HepG2 (cell line): Measurements from ENCODE around the gene FBXL13. TPM values are rescaled to one million over a fixed set of nuclear protein-coding genes. Genes with fewer than 3 reads are reported as not detected.
A peak's percentile ranks its signal among the peaks of the same experiment; 100 is the strongest.

ENCODE experiments used
- ATAC-seq: fragments of 200-7000 bp; cut with Tn5 transposase; 3 replicates; pipeline ENCODE4 v1.9.1; 2020; ENCODE audit warnings: mild to moderate bottlenecking, moderate library complexity
- BruUV-seq: library from RNA; stranded (reverse); fragments of 400-500 nt; replicated peaks from 2 replicates; lab custom pipeline; 2021; lab: Mats Ljungman, UMichigan
- CTCF ChIA-PET: fragments of 300-600 bp; formaldehyde crosslinking; extraction: SDS; loops from one replicate; lab custom pipeline; 2021; ENCODE audit warnings: low total read pairs, inconsistent platforms, low intra/inter-chr PET ratio; lab: Yijun Ruan, JAX
- POLR2A ChIA-PET: fragments of 350-600 bp; sonication (Branson Sonifier 250); formaldehyde crosslinking; loops from one replicate; lab custom pipeline; 2020; ENCODE audit warnings: antibody characterized with exemption, inconsistent platforms; lab: Yijun Ruan, JAX
- DNase-seq: peaks from one replicate; pipeline ENCODE4 v3.0.0-alpha.2; 2015; ENCODE audit warnings: low spot score
- FAIRE-seq: peaks from 3 replicates; lab custom pipeline; 2011; peaks lifted over from hg19 to GRCh38; lab: Jason Lieb, UNC
- H2AFZ ChIP-seq: one replicate; pipeline ENCODE4 v1.6.1; 2011; ENCODE audit warnings: low read length, inconsistent platforms
- H3K27ac ChIP-seq: fragments of 300-600 bp; 3 replicates; pipeline ENCODE4 v1.8.0; 2011; ENCODE audit warnings: mixed run types, mild to moderate bottlenecking, mixed read lengths, low read length, inconsistent platforms; ENCODE audit not compliant: insufficient read depth; ENCODE audit errors: extremely low read length
- H3K27me3 ChIP-seq, 2 experiments: fragments of 200-600 bp in 1 of 2; 2 replicates in 1 of 2; 3 replicates in 1 of 2; pipeline versions ENCODE4 v1.6.0 to v1.8.0; 2011; ENCODE audit warnings: low read length in 2 of 2, mild to moderate bottlenecking in 2 of 2, moderate library complexity in 2 of 2, inconsistent platforms in 1 of 2; ENCODE audit not compliant: insufficient read depth in 2 of 2, control insufficient read depth in 1 of 2
- H3K36me3 ChIP-seq, 2 experiments: fragments of 200-600 bp in 1 of 2; replicated peaks in 1 of 2; 2 replicates in 1 of 2; 3 replicates in 1 of 2; pipeline versions ENCODE4 v1.5.1 to v1.8.0; 2011; ENCODE audit warnings: low read length in 2 of 2, inconsistent platforms in 1 of 2; ENCODE audit not compliant: insufficient read depth in 2 of 2, control insufficient read depth in 1 of 2
- H3K4me1 ChIP-seq: 2 replicates; pipeline ENCODE4 v1.5.1; 2012; ENCODE audit warnings: low read length, inconsistent platforms; ENCODE audit not compliant: insufficient read depth
- H3K4me2 ChIP-seq: 2 replicates; pipeline ENCODE4 v1.6.0; 2011; ENCODE audit warnings: low read depth, low read length, inconsistent platforms
- H3K4me3 ChIP-seq, 3 experiments: fragments of 200-600 bp in 1 of 3; sonication (generic), shearing (Covaris generic) in 1 of 3; replicated peaks in 1 of 3; 2 replicates each; pipeline ENCODE4 v1.5.1; 2011 to 2016; ENCODE audit warnings: low read length in 3 of 3, inconsistent platforms in 2 of 3, low read depth in 2 of 3, mild to moderate bottlenecking in 2 of 3, control low read depth in 1 of 3, mixed read lengths in 1 of 3; ENCODE audit not compliant: insufficient read depth in 1 of 3
- H3K79me2 ChIP-seq: one replicate; pipeline ENCODE4 v1.6.1; 2011; ENCODE audit warnings: low read length, inconsistent platforms; ENCODE audit not compliant: insufficient read depth
- H3K9ac ChIP-seq: 2 replicates; pipeline ENCODE4 v1.6.0; 2011; ENCODE audit warnings: mild to moderate bottlenecking, low read depth, low read length, inconsistent platforms; ENCODE audit not compliant: insufficient read depth
- H3K9me3 ChIP-seq: 2 replicates; pipeline ENCODE4 v1.5.1; 2012; ENCODE audit warnings: mild to moderate bottlenecking, low read length
- H4K20me1 ChIP-seq: 2 replicates; pipeline ENCODE4 v1.6.0; 2011; ENCODE audit warnings: inconsistent platforms, mild to moderate bottlenecking, low read length, moderate library complexity; ENCODE audit not compliant: insufficient read depth
- CEBPG ChIP-seq: IDR thresholded peaks from 2 replicates; pipeline ENCODE4 v1.6.1; 2016
- ELF1 ChIP-seq: sonication (generic); formaldehyde crosslinking; IDR thresholded peaks from 2 replicates; pipeline ENCODE4 v1.4.0; 2020; ENCODE audit warnings: missing genetic modification reagents
- IRF2 ChIP-seq: IDR thresholded peaks from 2 replicates; pipeline ENCODE4 v1.6.1; 2018; ENCODE audit warnings: missing genetic modification reagents, missing compliant biosample characterization
- NFYC ChIP-seq: IDR thresholded peaks from 2 replicates; pipeline ENCODE4 v1.6.1; 2016; ENCODE audit warnings: missing genetic modification reagents, missing compliant biosample characterization
- NR2F2 ChIP-seq: IDR thresholded peaks from 2 replicates; pipeline ENCODE4 v1.6.1; 2012; ENCODE audit warnings: low read depth, inconsistent platforms, borderline replicate concordance
- RCOR2 ChIP-seq: IDR thresholded peaks from 2 replicates; pipeline ENCODE4 v1.6.1; 2016; ENCODE audit warnings: missing biosample characterization, missing genetic modification reagents
- THAP11 ChIP-seq: IDR thresholded peaks from 2 replicates; pipeline ENCODE4 v1.6.1; 2016; ENCODE audit warnings: missing biosample characterization, missing genetic modification reagents
- TSC22D2 ChIP-seq: sonication (generic); formaldehyde crosslinking; IDR thresholded peaks from 2 replicates; pipeline ENCODE4 v1.5.1; 2020; ENCODE audit warnings: missing genetic modification reagents, mild to moderate bottlenecking, borderline replicate concordance
- USF2 ChIP-seq, 2 experiments: sonication (generic) in 1 of 2; formaldehyde crosslinking in 1 of 2; IDR thresholded peaks; 2 replicates each; pipeline versions ENCODE4 v1.5.1 to v1.6.1; 2011 to 2020; ENCODE audit warnings: borderline replicate concordance in 1 of 2, low read depth in 1 of 2, low read length in 1 of 2, mild to moderate bottlenecking in 1 of 2, missing genetic modification reagents in 1 of 2, moderate library complexity in 1 of 2
- ZNF18 ChIP-seq: sonication (generic); formaldehyde crosslinking; IDR thresholded peaks from 2 replicates; pipeline ENCODE4 v1.8.0; 2022; ENCODE audit warnings: mild to moderate bottlenecking, missing genetic modification reagents; ENCODE audit not compliant: insufficient replicate concordance
- ZNF496 ChIP-seq: sonication (generic); formaldehyde crosslinking; IDR thresholded peaks from 2 replicates; pipeline ENCODE4 v1.8.1; 2023; ENCODE audit warnings: mild to moderate bottlenecking, moderate library complexity, missing genetic modification reagents; ENCODE audit not compliant: insufficient replicate concordance
- ZNF652 ChIP-seq: IDR thresholded peaks from 2 replicates; pipeline ENCODE4 v1.6.1; 2016; ENCODE audit warnings: low read depth, borderline replicate concordance
- ZNF678 ChIP-seq: sonication (generic); formaldehyde crosslinking; IDR thresholded peaks from 2 replicates; pipeline ENCODE4 v1.4.0; 2020; ENCODE audit warnings: mild to moderate bottlenecking, missing genetic modification reagents
- in situ Hi-C: cut with HindIII; loops from 2 replicates; pipeline ENCODE4 v1.10.0; 2017; ENCODE audit warnings: low pct_unique_long_range_greater_than_20kb; ENCODE audit not compliant: extremely low pct_ligation_motif_present
- intact Hi-C: fragments of 100-400 bp; cut with micrococcal nuclease; formaldehyde crosslinking; loops from one replicate; pipeline ENCODE4 v1.10.0; 2022; ENCODE audit not compliant: unreplicated experiment
- polyA plus RNA-seq, 8 experiments: library from polyadenylated mRNA; depleted of rRNA in 3 of 8; stranded (reverse) in 7 of 8; unstranded in 1 of 8; fragments of >200 nt; fragmentation: Illumina TruSeq in 4 of 8; extraction: Trizol in 4 of 8; gene quantifications; 2 replicates each; pipeline versions ENCODE4 v1.2.1 to v1.2.3, GENCODE V29; 2011 to 2016; ENCODE audit warnings: low read depth in 4 of 8, missing spikeins in 1 of 8, mixed read lengths in 1 of 8; ENCODE audit not compliant: insufficient read depth in 1 of 8
- total RNA-seq, 5 experiments: library from RNA; depleted of rRNA; stranded (reverse); fragments of >200 nt; fragmentation: Illumina TruSeq; extraction: Trizol; gene quantifications; 2 replicates each; pipeline ENCODE4 v1.2.3, GENCODE V29; 2016; ENCODE audit warnings: low read depth in 1 of 5
- TF ChIP-seq, protein P1 (sequence below): sonication (generic); formaldehyde crosslinking; IDR thresholded peaks from 2 replicates; pipeline ENCODE4 v1.5.1; 2020; ENCODE audit warnings: mild to moderate bottlenecking, missing genetic modification reagents, moderate library complexity
- TF ChIP-seq, protein P2 (sequence below): sonication (generic); formaldehyde crosslinking; IDR thresholded peaks from 2 replicates; pipeline ENCODE4 v1.9.0; 2021; ENCODE audit warnings: missing genetic modification reagents, mild to moderate bottlenecking, borderline replicate concordance

The FBXL13 gene
- total and polyA plus RNA-seq, 2 of the 13 experiments (the other 11 are each of a cell fraction or from before 2014, with no cell fraction given): 0.24 to 0.77 TPM

GRCh38 chr7:102811942-102812678 lies 262.5 kb downstream of the FBXL13 start (continued):
- TF ChIP-seq, protein P1, sequence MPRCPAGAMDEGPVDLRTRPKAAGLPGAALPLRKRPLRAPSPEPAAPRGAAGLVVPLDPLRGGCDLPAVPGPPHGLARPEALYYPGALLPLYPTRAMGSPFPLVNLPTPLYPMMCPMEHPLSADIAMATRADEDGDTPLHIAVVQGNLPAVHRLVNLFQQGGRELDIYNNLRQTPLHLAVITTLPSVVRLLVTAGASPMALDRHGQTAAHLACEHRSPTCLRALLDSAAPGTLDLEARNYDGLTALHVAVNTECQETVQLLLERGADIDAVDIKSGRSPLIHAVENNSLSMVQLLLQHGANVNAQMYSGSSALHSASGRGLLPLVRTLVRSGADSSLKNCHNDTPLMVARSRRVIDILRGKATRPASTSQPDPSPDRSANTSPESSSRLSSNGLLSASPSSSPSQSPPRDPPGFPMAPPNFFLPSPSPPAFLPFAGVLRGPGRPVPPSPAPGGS (CRISPR knock-in tag): no peak
- TF ChIP-seq ZNF496 (CRISPR knock-in tag): no peak
- 0 out of 2 replicates have a peak, but pooled peaks have one; percentile 12 for TF ChIP-seq ZNF652 (CRISPR knock-in tag)
- peak; percentile 20; the same call in 1 of the 2 replicates for TF ChIP-seq THAP11 (CRISPR knock-in tag)
- no peak for TF ChIP-seq TSC22D2 (CRISPR knock-in tag)
- 0 out of 2 replicates have a peak, but pooled peaks have one; percentile 5 for TF ChIP-seq CEBPG (CRISPR knock-in tag)
- TF ChIP-seq IRF2 (CRISPR knock-in tag): no peak
- no peak for TF ChIP-seq ZNF678 (CRISPR knock-in tag)
- TF ChIP-seq NR2F2: 0 out of 2 replicates have a peak, but pooled peaks have one; percentile 20
- TF ChIP-seq RCOR2 (CRISPR knock-in tag): no peak
- TF ChIP-seq ELF1: no peak

- ATAC-seq (no peak), FAIRE-seq (no peak), DNase-seq (no peak)
- Histone ChIP-seq H3K4me3 (no peak overlapping the region), H3K4me1 (peaks cover 37% of the 10 kb centered on the region), H3K4me2 (no peak overlapping the region), H3K27me3 (no peaks in the 10 kb centered on the region), H3K27ac (no peak overlapping the region), H3K9ac (no peak overlapping the region), H3K36me3 (no peaks in the 10 kb centered on the region; a peak in 1 of 5 replicates), H4K20me1 (no peaks in the 10 kb centered on the region), H3K79me2 (no peaks in the 10 kb centered on the region), H3K9me3 (no peaks in the 10 kb centered on the region), H2AFZ (no peak overlapping the region)
- POLR2A ChIA-PET: interaction anchor here (1.5 kb wide), 1 partner anchor 62 kb away, joined by 3 read pairs; no protein-coding TSS in a partner anchor
- intact Hi-C loops (no loop called here), in situ Hi-C loops (no loop called here)
- BruUV-seq: no TSS peak
- CTCF ChIA-PET: no interaction called here
- TF ChIP-seq NFYC (CRISPR knock-in tag) (no peak), ZNF18 (no peak), USF2 (IDR thresholded peaks at IDR 0.05; ENCODE audit: low read depth, low read length) (no peak), USF2 (CRISPR knock-in tag; IDR thresholded peaks at IDR 0.05; ENCODE audit: borderline replicate concordance) (no peak)
- TF ChIP-seq, protein P1 (CRISPR knock-in tag): no peak
- TF ChIP-seq, protein P2, sequence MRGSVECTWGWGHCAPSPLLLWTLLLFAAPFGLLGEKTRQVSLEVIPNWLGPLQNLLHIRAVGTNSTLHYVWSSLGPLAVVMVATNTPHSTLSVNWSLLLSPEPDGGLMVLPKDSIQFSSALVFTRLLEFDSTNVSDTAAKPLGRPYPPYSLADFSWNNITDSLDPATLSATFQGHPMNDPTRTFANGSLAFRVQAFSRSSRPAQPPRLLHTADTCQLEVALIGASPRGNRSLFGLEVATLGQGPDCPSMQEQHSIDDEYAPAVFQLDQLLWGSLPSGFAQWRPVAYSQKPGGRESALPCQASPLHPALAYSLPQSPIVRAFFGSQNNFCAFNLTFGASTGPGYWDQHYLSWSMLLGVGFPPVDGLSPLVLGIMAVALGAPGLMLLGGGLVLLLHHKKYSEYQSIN (CRISPR knock-in tag): no peak
Observed at GRCh38 chr7:102810916-102811315, 263.7 kb downstream of the FBXL13 start.
